PFSK-1 (cell line): ENCODE data around the gene MITF.

ENCODE experiments used
- FOXP2 ChIP-seq: optimal IDR thresholded peaks from 2 replicates; pipeline ENCODE3; 2011; ENCODE audit warnings: borderline replicate concordance, control low read depth, inconsistent platforms; ENCODE audit not compliant: insufficient read depth; ENCODE audit errors: extremely low read length, extremely low read depth
- POLR2AphosphoS5 ChIP-seq: IDR thresholded peaks from 2 replicates; pipeline ENCODE4 v1.6.1; 2012; ENCODE audit warnings: low read depth, mild to moderate bottlenecking, control low read depth, low read length, moderate library complexity
- REST ChIP-seq, 2 experiments: IDR thresholded peaks; 2 replicates each; pipeline versions ENCODE4 v1.6.1 to v1.8.0; 2011 to 2012; ENCODE audit warnings: low read depth in 2 of 2, low read length in 2 of 2, control low read depth in 1 of 2, inconsistent platforms in 1 of 2, mild to moderate bottlenecking in 1 of 2, moderate library complexity in 1 of 2; ENCODE audit not compliant: insufficient read depth in 1 of 2
- SIN3A ChIP-seq: IDR thresholded peaks from 2 replicates; pipeline ENCODE4 v1.6.1; 2012; ENCODE audit warnings: mild to moderate bottlenecking, low read length, moderate library complexity, borderline replicate concordance; ENCODE audit not compliant: insufficient read depth
- TAF1 ChIP-seq: IDR thresholded peaks from 2 replicates; pipeline ENCODE4 v1.6.1; 2012; ENCODE audit warnings: low read length, control low read depth, borderline replicate concordance; ENCODE audit not compliant: insufficient read depth

Gene MITF

GRCh38 chr3:69787436-69788168 is 48.3 kb downstream of the MITF start:
- TF ChIP-seq SIN3A (no peak), FOXP2 (no peak), TAF1 (no peak), REST (IDR thresholded peaks at IDR 0.05; ENCODE audit: insufficient read depth in 1 of 2, low read depth in 2 of 2, low read length in 2 of 2) (no peak), POLR2AphosphoS5 (no peak)

DNA sequence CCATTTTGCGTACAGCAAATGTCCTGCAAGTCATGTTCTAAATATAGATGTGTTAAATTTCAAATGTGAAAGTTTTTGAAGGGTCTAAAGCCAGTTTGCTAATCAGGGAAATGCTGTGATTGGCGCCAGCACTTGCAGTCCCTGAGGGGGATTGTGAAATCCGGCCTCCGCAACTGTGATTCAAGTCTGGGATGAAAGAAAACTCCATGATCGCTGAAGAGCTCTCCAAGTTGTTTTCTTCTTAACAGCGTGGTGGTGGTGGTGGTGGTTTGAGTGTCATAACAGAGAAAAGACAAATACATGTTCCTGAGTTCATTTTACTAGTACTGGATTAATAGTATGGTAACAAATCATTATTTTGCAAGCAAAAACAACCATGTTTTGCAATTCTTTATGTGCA is 51.8 kb downstream of the MITF start:
- no peak for TF ChIP-seq TAF1
- TF ChIP-seq REST (IDR thresholded peaks at IDR 0.05; ENCODE audit: insufficient read depth in 1 of 2, low read depth in 2 of 2, low read length in 2 of 2) = no peak
- TF ChIP-seq POLR2AphosphoS5 = no peak
- no peak for TF ChIP-seq FOXP2
- no peak for TF ChIP-seq SIN3A

- no peak for TF ChIP-seq SIN3A
- no peak for TF ChIP-seq FOXP2
- TF ChIP-seq REST (IDR thresholded peaks at IDR 0.05; ENCODE audit: insufficient read depth in 1 of 2, low read depth in 2 of 2, low read length in 2 of 2) = no peak
- TF ChIP-seq POLR2AphosphoS5 = no peak
- TF ChIP-seq TAF1 = no peak
Measured at GRCh38 chr3:69791919-69792399, 52.7 kb downstream of the MITF start.

DNA sequence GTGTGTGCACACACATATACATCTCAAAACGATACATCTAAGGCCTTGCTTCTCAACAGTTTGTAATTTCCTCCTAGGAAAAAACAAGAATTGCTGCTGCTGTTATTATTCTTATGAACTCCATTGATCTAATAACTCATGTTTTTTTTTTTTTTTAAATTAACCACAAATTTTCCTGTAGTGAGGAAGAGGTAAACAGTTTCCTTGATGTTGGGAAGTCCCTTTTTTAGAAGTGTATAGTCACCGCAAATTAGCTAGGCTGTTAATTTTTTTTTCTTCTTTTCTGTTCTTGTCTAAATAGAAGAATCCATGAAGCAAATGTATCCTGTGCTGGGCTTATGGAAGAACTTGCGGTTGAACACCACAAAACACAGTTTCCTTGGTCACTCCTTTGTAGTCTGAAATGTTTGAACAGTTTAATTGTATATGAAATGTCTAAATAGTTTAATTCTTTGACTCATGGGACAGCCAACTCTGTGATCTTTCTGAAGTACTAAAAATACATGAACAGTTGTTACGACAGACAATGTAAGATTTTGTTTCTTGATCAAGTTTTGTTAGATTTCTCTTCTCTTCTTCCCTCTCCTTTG is 64.5 kb downstream of the MITF start:
- TF ChIP-seq POLR2AphosphoS5 = no peak
- TF ChIP-seq REST (IDR thresholded peaks at IDR 0.05; ENCODE audit: insufficient read depth in 1 of 2, low read depth in 2 of 2, low read length in 2 of 2) = no peak
- no peak for TF ChIP-seq SIN3A
- no peak for TF ChIP-seq FOXP2
- TF ChIP-seq TAF1 = no peak

- TF ChIP-seq REST (IDR thresholded peaks at IDR 0.05; ENCODE audit: insufficient read depth in 1 of 2, low read depth in 2 of 2, low read length in 2 of 2) (no peak), POLR2AphosphoS5 (no peak), FOXP2 (no peak), SIN3A (no peak), TAF1 (no peak)
Measured at GRCh38 chr3:69805491-69805890, 66.2 kb downstream of the MITF start.
